ENCODE data around the gene ELOVL4.

GRCh38 chr6:79981652-79982051 lies 34.3 kb upstream of the ELOVL4 start:
- TF ChIP-seq POLR2A (IDR thresholded peaks at IDR 0.05; ENCODE audit: extremely low read depth, insufficient read length): no peak
- no peak for TF ChIP-seq CTCF (IDR thresholded peaks at IDR 0.05; ENCODE audit: low read depth, low read length)
- TF ChIP-seq MYC (IDR thresholded peaks at IDR 0.05; ENCODE audit: low read depth, low read length): no peak
- TF ChIP-seq MAX (IDR thresholded peaks at IDR 0.05; ENCODE audit: low read depth, low read length): no peak
